ENCODE results near the gene PLXNB1.

GRCh38 chr3:48432411-48433371 lies 2.8 kb upstream of the PLXNB1 start:
- TF ChIP-seq EZH2 (IDR thresholded peaks at IDR 0.05; ENCODE audit: borderline replicate concordance, low read length): no peak
- TF ChIP-seq, protein P1, sequence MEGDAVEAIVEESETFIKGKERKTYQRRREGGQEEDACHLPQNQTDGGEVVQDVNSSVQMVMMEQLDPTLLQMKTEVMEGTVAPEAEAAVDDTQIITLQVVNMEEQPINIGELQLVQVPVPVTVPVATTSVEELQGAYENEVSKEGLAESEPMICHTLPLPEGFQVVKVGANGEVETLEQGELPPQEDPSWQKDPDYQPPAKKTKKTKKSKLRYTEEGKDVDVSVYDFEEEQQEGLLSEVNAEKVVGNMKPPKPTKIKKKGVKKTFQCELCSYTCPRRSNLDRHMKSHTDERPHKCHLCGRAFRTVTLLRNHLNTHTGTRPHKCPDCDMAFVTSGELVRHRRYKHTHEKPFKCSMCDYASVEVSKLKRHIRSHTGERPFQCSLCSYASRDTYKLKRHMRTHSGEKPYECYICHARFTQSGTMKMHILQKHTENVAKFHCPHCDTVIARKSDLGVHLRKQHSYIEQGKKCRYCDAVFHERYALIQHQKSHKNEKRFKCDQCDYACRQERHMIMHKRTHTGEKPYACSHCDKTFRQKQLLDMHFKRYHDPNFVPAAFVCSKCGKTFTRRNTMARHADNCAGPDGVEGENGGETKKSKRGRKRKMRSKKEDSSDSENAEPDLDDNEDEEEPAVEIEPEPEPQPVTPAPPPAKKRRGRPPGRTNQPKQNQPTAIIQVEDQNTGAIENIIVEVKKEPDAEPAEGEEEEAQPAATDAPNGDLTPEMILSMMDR (conservative IDR thresholded peaks at IDR 0.05 in 1 of 2, IDR thresholded peaks at IDR 0.05 in 1 of 2; ENCODE audit: extremely low read depth in 1 of 2, insufficient read depth in 1 of 2, low read depth in 1 of 2, low read length in 2 of 2): peak in 1 of 2 donors; percentile 33

Data from mammary epithelial cell (primary cell).